Fibroblast of the aortic adventitia (primary cell): ENCODE data around the gene GON7. TPM values are rescaled to one million over a fixed set of nuclear protein-coding genes. Genes with fewer than 3 reads are reported as not detected.
A peak's percentile ranks its signal among the peaks of the same experiment; 100 is the strongest.
"Not testable (repeated sequence)": the region's sequence is repeated elsewhere in the genome, so short reads cannot be mapped to it uniquely, and the experiment has no call there.

Source experiments
- DNase-seq: peaks from one replicate; pipeline ENCODE4 v3.0.0-alpha.2; 2010; ENCODE audit warnings: low read depth
- H3K4me3 ChIP-seq: 2 replicates; pipeline ENCODE4 v1.5.1; 2011; ENCODE audit warnings: low read depth, mild to moderate bottlenecking, control low read depth, low read length, moderate library complexity
- total RNA-seq: library from RNA; depleted of rRNA; stranded (reverse); fragments of >200 nt; gene quantifications from 2 replicates; pipeline ENCODE4 v1.2.3, GENCODE V29; 2012; ENCODE audit warnings: low replicate concordance
- TF ChIP-seq, protein P1 (sequence below): IDR thresholded peaks from 2 replicates; pipeline ENCODE4 v1.5.1; 2011; ENCODE audit warnings: mild to moderate bottlenecking, low read length, control low read depth, inconsistent platforms; ENCODE audit not compliant: insufficient read depth

The GON7 gene
- total RNA-seq, 1 donor = 28.1 TPM

DNA sequence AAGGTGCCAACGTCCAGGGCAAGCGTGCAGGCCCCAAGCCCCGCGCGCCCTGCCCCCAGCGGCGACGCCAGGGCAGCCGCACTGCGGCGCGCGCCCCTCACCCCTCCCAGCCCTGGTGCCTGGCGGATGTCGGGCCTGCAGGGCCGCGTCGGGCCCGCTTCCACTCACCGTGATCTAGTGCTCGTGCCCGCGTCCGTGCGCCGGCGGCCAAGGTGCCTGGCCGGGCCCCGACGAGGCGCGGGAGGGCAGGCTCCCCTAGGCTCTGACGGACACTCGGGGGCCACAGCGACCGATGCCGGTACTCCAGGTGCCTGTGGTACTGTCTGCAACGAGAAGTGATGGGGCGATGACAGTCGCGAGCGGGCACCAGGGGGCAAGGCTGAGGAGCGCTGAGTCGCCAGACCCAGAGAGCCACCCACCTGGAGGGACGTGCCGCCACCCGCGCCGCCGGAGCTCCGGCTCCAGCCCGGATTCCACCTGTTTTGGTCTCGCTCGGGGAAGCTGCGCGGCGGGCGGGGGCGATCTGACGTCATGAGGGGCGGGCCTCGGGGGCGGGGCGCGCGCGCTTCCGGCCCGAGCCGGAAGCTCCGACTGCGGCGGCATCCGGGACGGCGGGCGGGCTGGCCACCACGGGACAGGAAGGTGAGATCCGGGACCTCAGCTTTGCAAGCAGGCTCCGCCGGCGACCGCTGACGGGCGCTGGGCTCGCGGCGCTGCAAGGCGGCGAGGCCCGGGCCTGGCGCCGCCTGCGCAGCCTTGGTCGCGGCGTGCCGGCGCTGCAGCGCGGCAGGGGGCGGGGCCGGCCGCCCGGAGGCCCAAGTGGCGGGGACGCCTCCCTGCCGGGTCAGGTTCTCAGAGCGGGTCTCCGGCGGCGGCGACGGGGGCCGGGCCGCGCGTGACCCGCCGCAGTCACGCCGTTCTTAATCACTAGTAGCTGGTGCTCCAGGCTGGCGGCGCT lies 22.2 kb downstream of the GON7 start, which contains the start of the genes LYSET and MOAP1:
TSS of gene LYSET (plus strand) at position 927 of the 958 bp plus-strand sequence. CDS start 89 bp downstream, outside the sequence.
TSS of gene MOAP1 (minus strand) at position 507 of the 958 bp plus-strand sequence. CDS start 655 bp downstream, outside the sequence.
- TF ChIP-seq, protein P1, sequence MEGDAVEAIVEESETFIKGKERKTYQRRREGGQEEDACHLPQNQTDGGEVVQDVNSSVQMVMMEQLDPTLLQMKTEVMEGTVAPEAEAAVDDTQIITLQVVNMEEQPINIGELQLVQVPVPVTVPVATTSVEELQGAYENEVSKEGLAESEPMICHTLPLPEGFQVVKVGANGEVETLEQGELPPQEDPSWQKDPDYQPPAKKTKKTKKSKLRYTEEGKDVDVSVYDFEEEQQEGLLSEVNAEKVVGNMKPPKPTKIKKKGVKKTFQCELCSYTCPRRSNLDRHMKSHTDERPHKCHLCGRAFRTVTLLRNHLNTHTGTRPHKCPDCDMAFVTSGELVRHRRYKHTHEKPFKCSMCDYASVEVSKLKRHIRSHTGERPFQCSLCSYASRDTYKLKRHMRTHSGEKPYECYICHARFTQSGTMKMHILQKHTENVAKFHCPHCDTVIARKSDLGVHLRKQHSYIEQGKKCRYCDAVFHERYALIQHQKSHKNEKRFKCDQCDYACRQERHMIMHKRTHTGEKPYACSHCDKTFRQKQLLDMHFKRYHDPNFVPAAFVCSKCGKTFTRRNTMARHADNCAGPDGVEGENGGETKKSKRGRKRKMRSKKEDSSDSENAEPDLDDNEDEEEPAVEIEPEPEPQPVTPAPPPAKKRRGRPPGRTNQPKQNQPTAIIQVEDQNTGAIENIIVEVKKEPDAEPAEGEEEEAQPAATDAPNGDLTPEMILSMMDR = no peak
- DNase-seq = peak; percentile 68
- peak within 1 kb of the TSS; percentile 96 for H3K4me3 ChIP-seq

DNA sequence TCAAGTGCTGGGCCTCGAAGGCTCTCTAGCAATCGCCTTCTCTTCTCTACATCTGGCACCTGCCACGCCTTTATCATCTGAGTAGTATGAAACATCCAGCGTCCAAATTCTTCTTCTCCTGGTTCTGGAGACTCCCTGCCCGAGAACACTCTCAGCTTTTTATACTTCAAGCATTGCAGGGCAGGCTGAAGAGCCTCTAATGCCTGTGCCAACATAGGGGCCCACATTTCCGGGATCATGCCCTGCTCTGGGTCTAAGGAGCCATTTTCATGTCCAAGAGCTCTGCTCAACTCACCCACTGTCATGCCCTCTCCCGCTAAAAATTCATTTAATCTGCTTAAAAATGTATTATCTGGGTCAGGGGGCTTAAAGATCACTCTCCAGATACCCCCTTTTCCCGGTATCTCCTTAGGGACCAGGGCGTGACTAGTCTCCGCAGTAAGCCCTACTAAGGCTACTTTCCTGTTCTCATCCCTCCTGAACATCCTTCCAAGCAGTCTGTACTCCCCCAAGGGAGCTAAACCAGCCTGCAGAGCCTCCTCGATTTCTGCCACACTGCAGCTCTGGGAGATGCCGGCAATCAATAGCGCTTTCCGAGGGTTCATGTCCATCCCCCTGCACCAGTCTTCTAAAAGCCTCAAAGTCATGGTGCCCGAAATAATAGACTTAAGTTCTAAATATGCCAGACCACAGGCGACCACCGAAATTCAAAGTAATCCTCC lies 23.1 kb downstream of the GON7 start:
- TF ChIP-seq, protein P1 = no peak

DNA sequence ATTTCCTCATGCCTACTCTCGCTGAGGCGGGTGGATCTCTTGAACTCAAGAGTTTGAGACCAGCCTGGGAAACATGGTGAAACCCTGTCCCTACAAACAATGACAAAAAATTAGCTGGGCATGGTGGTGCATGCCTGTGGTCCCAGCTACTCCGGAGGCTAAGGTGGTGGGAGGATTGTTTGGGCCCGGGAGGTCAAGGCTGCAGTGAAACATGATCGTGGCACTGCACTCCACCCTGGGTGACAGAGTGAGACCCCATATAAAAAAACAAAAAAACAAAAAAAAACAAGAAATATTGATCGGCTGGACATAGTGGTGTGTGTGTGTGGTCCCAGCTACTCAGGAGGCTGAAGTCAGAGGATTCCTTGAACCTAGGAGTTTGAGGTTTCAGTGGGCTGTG lies 31.4 kb downstream of the GON7 start:
- TF ChIP-seq, protein P1 = no peak
- DNase-seq = no peak
- no peak overlapping the region for H3K4me3 ChIP-seq

More for the DNA sequence above, 23.1 kb downstream of the GON7 start:
- no peak for DNase-seq
- H3K4me3 ChIP-seq = peak overlapping the region; percentile 96

DNA sequence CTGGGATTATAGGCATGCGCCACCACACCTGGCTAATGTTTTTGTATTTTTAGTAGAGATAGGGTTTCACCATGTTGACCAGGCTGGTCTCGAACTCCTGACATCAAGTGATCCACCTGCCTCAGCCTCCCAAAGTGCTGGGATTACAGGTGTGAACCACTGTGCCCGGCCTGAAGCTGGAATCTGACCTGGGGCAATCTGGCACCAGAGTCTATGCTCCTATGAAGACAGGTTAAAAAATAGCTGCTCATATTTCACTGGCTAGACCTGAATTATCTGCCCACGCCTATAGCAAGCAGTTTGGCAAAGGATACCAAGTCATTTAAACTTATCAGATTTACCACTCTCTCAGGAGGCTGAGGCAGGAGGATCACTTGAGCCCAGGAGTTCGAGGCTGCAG lies 32.1 kb downstream of the GON7 start:
- DNase-seq, H3K4me3 ChIP-seq: not testable (repeated sequence)

DNA sequence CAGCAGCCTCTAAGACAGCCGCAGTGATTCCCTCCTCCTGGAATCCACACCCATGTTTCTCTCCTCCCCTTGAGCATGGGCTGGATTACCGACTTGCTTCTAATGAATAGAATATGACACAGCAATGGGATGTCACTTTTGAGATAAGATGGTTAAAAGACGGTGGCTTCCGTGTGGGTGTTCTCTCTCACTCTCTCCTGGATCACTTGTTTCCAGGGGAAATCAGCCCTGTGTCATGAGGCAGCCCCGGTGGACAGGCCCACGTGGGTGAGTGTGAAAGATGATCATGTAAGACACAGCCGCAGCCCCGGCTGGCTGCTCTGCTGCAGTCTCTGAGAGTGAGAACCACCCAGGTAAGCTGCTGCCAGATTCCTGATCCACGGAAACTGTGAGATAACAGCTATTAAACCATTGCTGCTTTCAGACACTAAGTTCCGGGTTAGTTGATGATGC lies 32.9 kb downstream of the GON7 start:
- DNase-seq = peak; percentile 10
- TF ChIP-seq, protein P1 = no peak
- H3K4me3 ChIP-seq = no peak overlapping the region

DNA sequence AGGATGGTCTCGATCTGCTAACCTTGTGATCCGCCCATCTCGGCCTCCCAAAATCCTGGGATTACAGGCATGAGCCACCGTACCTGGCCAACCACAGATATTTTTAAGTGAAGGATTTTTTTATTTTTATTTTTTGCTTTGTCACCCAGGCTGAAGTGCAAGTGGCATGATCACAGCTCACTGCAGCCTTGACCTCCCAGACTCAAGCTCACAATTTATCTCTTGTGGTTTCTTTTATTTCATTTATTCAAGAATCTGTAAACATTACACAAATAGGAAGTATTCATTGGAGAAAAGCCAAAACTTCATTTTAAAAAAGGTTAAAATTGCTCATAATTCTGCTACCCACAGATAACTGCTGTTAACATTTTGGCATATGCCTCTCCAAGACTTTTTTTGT lies 35.5 kb downstream of the GON7 start:
- TF ChIP-seq, protein P1 = no peak
- DNase-seq = no peak
- H3K4me3 ChIP-seq = no peak overlapping the region

DNA sequence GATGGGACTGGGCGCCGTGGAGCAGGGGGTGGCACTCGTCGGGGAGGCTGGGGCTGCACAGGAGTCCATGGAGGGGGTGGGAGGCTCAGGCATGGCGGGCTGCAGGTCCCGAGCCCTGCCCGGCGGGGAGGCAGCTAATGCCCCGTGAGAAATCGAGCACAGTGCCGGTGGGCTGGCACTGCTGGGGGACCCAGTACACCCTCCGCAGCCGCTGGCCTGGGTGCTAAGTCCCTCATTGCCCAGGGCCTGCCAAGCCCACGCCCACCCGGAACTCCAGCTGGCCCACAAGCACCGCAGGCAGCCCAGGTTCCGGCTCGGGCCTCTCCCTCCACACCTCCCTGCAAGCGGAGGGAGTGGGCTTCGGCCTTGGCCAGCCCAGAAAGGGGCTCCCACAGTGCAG lies 36.7 kb downstream of the GON7 start:
- not testable (repeated sequence) for DNase-seq, H3K4me3 ChIP-seq

DNA sequence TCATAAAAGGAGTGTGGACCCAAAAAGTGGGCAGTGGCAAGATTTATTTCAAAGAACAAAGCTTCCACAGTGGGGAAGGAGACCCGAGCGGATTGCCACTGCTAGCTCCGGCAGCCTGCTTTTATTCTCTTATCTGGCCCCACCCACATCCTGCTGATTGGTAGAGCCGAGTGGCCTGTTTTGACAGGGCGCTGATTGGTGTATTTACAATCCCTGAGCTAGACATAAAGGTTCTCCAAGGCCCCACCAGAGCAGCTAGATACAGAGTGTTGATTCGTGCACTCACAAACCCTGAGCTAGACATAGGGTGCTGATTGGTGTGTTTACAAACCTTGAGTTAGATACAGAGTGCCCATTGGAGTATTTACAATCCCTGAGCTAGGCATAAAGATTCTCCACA lies 37.2 kb downstream of the GON7 start:
- not testable (repeated sequence) for H3K4me3 ChIP-seq

DNA sequence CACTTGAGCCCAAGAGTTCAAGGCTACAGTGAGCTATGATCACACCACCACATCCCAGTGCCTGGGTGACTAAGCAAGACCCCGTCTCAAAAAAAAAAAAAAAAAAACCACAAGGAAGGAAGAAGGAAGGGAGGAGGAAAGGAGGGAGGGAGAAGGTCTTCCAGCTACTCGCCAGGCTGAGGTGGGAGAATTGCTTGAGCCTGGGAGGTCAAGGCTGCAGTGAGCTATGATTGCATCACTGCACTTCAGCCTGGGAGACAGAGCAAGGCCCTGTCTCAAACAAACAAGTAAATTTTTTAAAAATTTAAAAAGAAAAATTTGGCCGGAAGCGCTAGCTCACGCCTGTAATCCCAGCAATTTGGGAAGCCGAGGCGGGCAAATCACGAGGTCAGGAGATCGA lies 38.3 kb downstream of the GON7 start:
- H3K4me3 ChIP-seq, DNase-seq: not testable (repeated sequence)

More for the DNA sequence above, 37.2 kb downstream of the GON7 start:
- DNase-seq = not testable (repeated sequence)

DNA sequence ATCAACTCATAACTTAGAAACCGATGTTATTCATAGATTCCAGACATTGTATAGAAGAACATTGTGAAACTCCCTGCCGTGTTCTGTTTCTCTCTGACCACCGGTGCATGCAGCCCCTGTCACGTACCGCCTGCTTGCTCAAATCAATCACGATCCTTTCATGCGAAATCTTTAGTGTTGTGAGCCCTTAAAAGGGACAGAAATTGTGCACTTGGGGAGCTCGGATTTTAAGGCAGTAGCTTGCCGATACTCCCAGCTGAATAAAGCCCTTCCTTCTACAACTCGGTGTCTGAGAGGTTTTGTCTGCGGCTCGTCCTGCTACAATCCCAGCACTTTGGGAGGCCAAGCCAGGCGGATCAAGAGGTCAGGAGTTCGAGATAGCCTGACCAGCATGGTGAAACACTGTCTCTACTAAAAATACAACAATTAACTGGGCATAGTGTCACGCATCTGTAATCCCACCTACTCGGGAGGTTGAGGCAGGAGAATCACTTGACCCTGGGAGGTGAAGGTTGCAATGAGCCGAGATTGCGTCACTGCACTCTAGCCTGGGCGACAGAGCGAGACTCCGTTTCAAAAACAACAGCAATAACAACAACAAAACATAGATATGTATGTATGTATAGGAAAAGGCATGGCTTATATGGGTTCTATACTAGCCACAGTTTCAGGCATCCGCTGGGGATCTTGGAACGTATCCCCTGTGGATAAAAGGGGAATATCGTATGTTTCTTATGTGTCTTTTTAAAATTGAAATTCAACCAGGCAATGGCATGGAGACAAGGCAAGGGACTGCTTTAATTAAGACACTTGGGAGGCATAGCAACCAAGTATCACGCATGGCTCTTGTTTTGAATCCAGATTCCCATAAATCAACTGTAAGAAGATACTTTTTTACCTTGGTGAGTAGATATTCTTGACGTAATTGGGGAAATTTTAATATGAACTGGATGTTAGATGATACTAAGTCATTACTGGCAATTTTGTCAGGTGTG lies 41.3 kb downstream of the GON7 start:
- DNase-seq = not testable (repeated sequence)

More for the DNA sequence above, 41.3 kb downstream of the GON7 start:
- not testable (repeated sequence) for H3K4me3 ChIP-seq
